ENCODE results near the gene ATP6V0E1. TPM values are rescaled to one million over a fixed set of nuclear protein-coding genes. Genes with fewer than 3 reads are reported as not detected.

ATP6V0E1 gene
- total and polyA plus RNA-seq, 2 of the 8 experiments (the other 6 are each of a cell fraction or from before 2014, with no cell fraction given), result 108 to 134 TPM

DNA sequence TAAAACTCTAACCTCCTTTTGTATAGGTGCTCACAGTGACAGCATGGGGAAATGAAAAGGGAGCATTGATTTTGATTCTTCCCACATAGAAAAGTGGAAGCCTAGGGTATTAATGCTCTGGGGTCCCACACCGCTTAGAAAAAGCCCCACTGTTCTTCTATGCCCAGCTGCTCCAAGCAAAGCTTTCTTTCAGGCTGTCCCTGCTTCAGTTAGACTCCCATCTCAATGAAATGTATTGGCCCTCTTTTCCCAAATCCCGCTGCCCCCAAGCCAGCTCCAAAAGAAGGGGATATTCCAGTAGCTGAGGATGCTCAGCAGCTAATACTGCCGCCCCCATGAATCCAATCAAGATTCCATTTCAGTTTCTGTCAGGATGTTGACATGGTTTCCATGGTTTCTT lies 55.6 kb downstream of the ATP6V0E1 start (continued):
- TF ChIP-seq, protein P1, sequence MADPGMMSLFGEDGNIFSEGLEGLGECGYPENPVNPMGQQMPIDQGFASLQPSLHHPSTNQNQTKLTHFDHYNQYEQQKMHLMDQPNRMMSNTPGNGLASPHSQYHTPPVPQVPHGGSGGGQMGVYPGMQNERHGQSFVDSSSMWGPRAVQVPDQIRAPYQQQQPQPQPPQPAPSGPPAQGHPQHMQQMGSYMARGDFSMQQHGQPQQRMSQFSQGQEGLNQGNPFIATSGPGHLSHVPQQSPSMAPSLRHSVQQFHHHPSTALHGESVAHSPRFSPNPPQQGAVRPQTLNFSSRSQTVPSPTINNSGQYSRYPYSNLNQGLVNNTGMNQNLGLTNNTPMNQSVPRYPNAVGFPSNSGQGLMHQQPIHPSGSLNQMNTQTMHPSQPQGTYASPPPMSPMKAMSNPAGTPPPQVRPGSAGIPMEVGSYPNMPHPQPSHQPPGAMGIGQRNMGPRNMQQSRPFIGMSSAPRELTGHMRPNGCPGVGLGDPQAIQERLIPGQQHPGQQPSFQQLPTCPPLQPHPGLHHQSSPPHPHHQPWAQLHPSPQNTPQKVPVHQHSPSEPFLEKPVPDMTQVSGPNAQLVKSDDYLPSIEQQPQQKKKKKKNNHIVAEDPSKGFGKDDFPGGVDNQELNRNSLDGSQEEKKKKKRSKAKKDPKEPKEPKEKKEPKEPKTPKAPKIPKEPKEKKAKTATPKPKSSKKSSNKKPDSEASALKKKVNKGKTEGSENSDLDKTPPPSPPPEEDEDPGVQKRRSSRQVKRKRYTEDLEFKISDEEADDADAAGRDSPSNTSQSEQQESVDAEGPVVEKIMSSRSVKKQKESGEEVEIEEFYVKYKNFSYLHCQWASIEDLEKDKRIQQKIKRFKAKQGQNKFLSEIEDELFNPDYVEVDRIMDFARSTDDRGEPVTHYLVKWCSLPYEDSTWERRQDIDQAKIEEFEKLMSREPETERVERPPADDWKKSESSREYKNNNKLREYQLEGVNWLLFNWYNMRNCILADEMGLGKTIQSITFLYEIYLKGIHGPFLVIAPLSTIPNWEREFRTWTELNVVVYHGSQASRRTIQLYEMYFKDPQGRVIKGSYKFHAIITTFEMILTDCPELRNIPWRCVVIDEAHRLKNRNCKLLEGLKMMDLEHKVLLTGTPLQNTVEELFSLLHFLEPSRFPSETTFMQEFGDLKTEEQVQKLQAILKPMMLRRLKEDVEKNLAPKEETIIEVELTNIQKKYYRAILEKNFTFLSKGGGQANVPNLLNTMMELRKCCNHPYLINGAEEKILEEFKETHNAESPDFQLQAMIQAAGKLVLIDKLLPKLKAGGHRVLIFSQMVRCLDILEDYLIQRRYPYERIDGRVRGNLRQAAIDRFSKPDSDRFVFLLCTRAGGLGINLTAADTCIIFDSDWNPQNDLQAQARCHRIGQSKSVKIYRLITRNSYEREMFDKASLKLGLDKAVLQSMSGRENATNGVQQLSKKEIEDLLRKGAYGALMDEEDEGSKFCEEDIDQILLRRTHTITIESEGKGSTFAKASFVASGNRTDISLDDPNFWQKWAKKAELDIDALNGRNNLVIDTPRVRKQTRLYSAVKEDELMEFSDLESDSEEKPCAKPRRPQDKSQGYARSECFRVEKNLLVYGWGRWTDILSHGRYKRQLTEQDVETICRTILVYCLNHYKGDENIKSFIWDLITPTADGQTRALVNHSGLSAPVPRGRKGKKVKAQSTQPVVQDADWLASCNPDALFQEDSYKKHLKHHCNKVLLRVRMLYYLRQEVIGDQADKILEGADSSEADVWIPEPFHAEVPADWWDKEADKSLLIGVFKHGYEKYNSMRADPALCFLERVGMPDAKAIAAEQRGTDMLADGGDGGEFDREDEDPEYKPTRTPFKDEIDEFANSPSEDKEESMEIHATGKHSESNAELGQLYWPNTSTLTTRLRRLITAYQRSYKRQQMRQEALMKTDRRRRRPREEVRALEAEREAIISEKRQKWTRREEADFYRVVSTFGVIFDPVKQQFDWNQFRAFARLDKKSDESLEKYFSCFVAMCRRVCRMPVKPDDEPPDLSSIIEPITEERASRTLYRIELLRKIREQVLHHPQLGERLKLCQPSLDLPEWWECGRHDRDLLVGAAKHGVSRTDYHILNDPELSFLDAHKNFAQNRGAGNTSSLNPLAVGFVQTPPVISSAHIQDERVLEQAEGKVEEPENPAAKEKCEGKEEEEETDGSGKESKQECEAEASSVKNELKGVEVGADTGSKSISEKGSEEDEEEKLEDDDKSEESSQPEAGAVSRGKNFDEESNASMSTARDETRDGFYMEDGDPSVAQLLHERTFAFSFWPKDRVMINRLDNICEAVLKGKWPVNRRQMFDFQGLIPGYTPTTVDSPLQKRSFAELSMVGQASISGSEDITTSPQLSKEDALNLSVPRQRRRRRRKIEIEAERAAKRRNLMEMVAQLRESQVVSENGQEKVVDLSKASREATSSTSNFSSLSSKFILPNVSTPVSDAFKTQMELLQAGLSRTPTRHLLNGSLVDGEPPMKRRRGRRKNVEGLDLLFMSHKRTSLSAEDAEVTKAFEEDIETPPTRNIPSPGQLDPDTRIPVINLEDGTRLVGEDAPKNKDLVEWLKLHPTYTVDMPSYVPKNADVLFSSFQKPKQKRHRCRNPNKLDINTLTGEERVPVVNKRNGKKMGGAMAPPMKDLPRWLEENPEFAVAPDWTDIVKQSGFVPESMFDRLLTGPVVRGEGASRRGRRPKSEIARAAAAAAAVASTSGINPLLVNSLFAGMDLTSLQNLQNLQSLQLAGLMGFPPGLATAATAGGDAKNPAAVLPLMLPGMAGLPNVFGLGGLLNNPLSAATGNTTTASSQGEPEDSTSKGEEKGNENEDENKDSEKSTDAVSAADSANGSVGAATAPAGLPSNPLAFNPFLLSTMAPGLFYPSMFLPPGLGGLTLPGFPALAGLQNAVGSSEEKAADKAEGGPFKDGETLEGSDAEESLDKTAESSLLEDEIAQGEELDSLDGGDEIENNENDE (IDR thresholded peaks at IDR 0.05; ENCODE audit: insufficient replicate concordance, low read length), result no peak
- TF ChIP-seq HDAC2 (IDR thresholded peaks at IDR 0.05; ENCODE audit: borderline replicate concordance in 1 of 2, low read depth in 2 of 2, low read length in 2 of 2), result no peak
- TF ChIP-seq BCL11A (IDR thresholded peaks at IDR 0.05; ENCODE audit: low read depth in 2 of 2, low read length in 2 of 2), result no peak
- no peak for TF ChIP-seq JUN (IDR thresholded peaks at IDR 0.05; ENCODE audit: low read depth, low read length)
- no peak for TF ChIP-seq CTBP2 (IDR thresholded peaks at IDR 0.05; ENCODE audit: borderline replicate concordance, insufficient read depth, insufficient read length, low read length)
- TF ChIP-seq CEBPB (IDR thresholded peaks at IDR 0.05; ENCODE audit: low read depth, low read length), result no peak
- TF ChIP-seq MAFK (IDR thresholded peaks at IDR 0.05; ENCODE audit: low read depth, low read length), result no peak
- TF ChIP-seq KDM4A (IDR thresholded peaks at IDR 0.05; ENCODE audit: low read depth, low read length, severe bottlenecking), result no peak
- no peak for TF ChIP-seq POLR2AphosphoS5 (IDR thresholded peaks at IDR 0.05; ENCODE audit: low read depth, low read length)
- TF ChIP-seq CHD2 (IDR thresholded peaks at IDR 0.05; ENCODE audit: low read length), result no peak
- TF ChIP-seq RFX5 (IDR thresholded peaks at IDR 0.05; ENCODE audit: borderline replicate concordance, low read depth, low read length), result no peak
- TF ChIP-seq FOSL1 (IDR thresholded peaks at IDR 0.05; ENCODE audit: insufficient read depth, low read depth, low read length), result no peak
